GM23338 (cell line): ENCODE measurements around the gene SCFD2. TPM values are rescaled to one million over a fixed set of nuclear protein-coding genes. Genes with fewer than 3 reads are reported as not detected.
"Not testable (repeated sequence)": the region's sequence is repeated elsewhere in the genome, so short reads cannot be mapped to it uniquely, and the experiment has no call there.

Experiments
- ATAC-seq: fragments of 200-7000 bp; cut with Tn5 transposase; 3 replicates; pipeline ENCODE4 v1.9.1; 2020
- DNase-seq: peaks from one replicate; pipeline ENCODE4 v3.0.0-alpha.2; 2015; ENCODE audit warnings: low spot score
- H2AFZ ChIP-seq: fragments of 200-600 bp; sonication (generic); 2 replicates; pipeline ENCODE4 v1.8.0; 2016; ENCODE audit warnings: antibody characterized with exemption, mild to moderate bottlenecking, moderate library complexity
- H3F3A ChIP-seq: fragments of 200-600 bp; sonication (generic); replicated peaks from 2 replicates; pipeline ENCODE4 v1.8.0; 2017; ENCODE audit warnings: antibody characterized with exemption, mixed run types, low read depth
- H3K27ac ChIP-seq: fragments of 200-600 bp; sonication (generic); 2 replicates; pipeline ENCODE4 v1.6.1; 2016; ENCODE audit warnings: low read depth
- H3K27me3 ChIP-seq: fragments of 200-600 bp; sonication (generic); 2 replicates; pipeline ENCODE4 v1.8.0; 2016; ENCODE audit warnings: mild to moderate bottlenecking, mixed run types, moderate library complexity; ENCODE audit not compliant: insufficient read depth
- H3K36me3 ChIP-seq: fragments of 200-600 bp; sonication (generic); 2 replicates; pipeline ENCODE4 v1.8.0; 2016; ENCODE audit warnings: mild to moderate bottlenecking; ENCODE audit not compliant: insufficient read depth
- H3K4me1 ChIP-seq: fragments of 200-600 bp; sonication (generic); 2 replicates; pipeline ENCODE4 v1.8.0; 2016; ENCODE audit warnings: mild to moderate bottlenecking, moderate library complexity; ENCODE audit not compliant: insufficient read depth
- H3K4me2 ChIP-seq: fragments of 200-600 bp; sonication (generic); 2 replicates; pipeline ENCODE4 v1.7.1; 2017; ENCODE audit warnings: mixed run types
- H3K4me3 ChIP-seq: fragments of 200-600 bp; sonication (generic); 2 replicates; pipeline ENCODE4 v1.6.1; 2016; ENCODE audit warnings: mixed run types
- H3K79me2 ChIP-seq: fragments of 200-600 bp; sonication (generic); replicated peaks from 2 replicates; pipeline ENCODE4 v1.8.0; 2017; ENCODE audit warnings: mild to moderate bottlenecking; ENCODE audit not compliant: insufficient read depth
- H3K9me2 ChIP-seq: fragments of 200-600 bp; sonication (generic); 2 replicates; pipeline ENCODE4 v1.8.0; 2017; ENCODE audit not compliant: insufficient read depth
- H4K20me1 ChIP-seq: fragments of 200-600 bp; sonication (generic); replicated peaks from 2 replicates; pipeline ENCODE4 v1.8.0; 2017; ENCODE audit warnings: mild to moderate bottlenecking; ENCODE audit not compliant: insufficient read depth
- H3K27ac Mint-ChIP-seq: 2 replicates; pipeline ENCODE4 v1.8.0; 2020; ENCODE audit warnings: inconsistent platforms, mild to moderate bottlenecking, moderate library complexity, mixed read lengths
- H3K27me3 Mint-ChIP-seq: 3 replicates; pipeline ENCODE4 v1.8.0; 2022; ENCODE audit warnings: low read depth, mild to moderate bottlenecking, moderate library complexity, mixed read lengths, inconsistent platforms; ENCODE audit not compliant: insufficient read depth, poor library complexity
- H3K36me3 Mint-ChIP-seq: 3 replicates; pipeline ENCODE4 v1.8.0; 2021; ENCODE audit warnings: low read depth, mild to moderate bottlenecking, inconsistent platforms, moderate library complexity, mixed read lengths
- H3K4me1 Mint-ChIP-seq: 3 replicates; pipeline ENCODE4 v1.8.0; 2020; ENCODE audit warnings: mild to moderate bottlenecking, inconsistent platforms, mixed read lengths
- H3K4me3 Mint-ChIP-seq: 3 replicates; pipeline ENCODE4 v1.8.0; 2021; ENCODE audit warnings: moderate library complexity, mild to moderate bottlenecking, inconsistent platforms, mixed read lengths
- H3K9me3 Mint-ChIP-seq: 3 replicates; pipeline ENCODE4 v1.8.0; 2020; ENCODE audit warnings: moderate library complexity, mild to moderate bottlenecking, inconsistent platforms, mixed read lengths
- CREB1 ChIP-seq: fragments of 250-450 bp; sonication (Bioruptor Pico); IDR thresholded peaks from 2 replicates; pipeline ENCODE4 v1.5.0; 2020; ENCODE audit warnings: low read depth, mild to moderate bottlenecking, moderate library complexity
- CTCF ChIP-seq, 2 experiments: fragments of 200-600 bp in 1 of 2; sonication (generic) in 1 of 2; conservative IDR thresholded peaks; 2 replicates each; pipeline versions ENCODE4 v1.5.1 to v1.6.1; 2016 to 2017; ENCODE audit warnings: antibody characterized with exemption in 2 of 2, low read depth in 2 of 2, mild to moderate bottlenecking in 2 of 2, moderate library complexity in 1 of 2
- EZH2 ChIP-seq: fragments of 200-600 bp; sonication (generic); IDR thresholded peaks from one replicate; pipeline ENCODE4 v1.8.0; 2017; ENCODE audit warnings: antibody characterized with exemption, mild to moderate bottlenecking, low read depth; ENCODE audit not compliant: unreplicated experiment
- EZH2phosphoT487 ChIP-seq: fragments of 200-600 bp; sonication (generic); IDR thresholded peaks from one replicate; pipeline ENCODE4 v1.8.1; 2018; ENCODE audit warnings: antibody characterized with exemption; ENCODE audit not compliant: unreplicated experiment
- JUNB ChIP-seq: IDR thresholded peaks from one replicate; pipeline ENCODE4 v1.6.1; 2016; ENCODE audit warnings: antibody characterized with exemption; ENCODE audit not compliant: unreplicated experiment
- NANOG ChIP-seq: IDR thresholded peaks from 2 replicates; pipeline ENCODE4 v1.6.1; 2016; ENCODE audit warnings: antibody characterized with exemption, borderline replicate concordance
- POLR2AphosphoS5 ChIP-seq: IDR thresholded peaks from 2 replicates; pipeline ENCODE4 v1.6.1; 2016; ENCODE audit warnings: antibody characterized with exemption, low read depth
- REST ChIP-seq: IDR thresholded peaks from one replicate; pipeline ENCODE4 v1.6.1; 2018; ENCODE audit warnings: antibody characterized with exemption; ENCODE audit not compliant: unreplicated experiment
- STAT1 ChIP-seq: IDR thresholded peaks from one replicate; pipeline ENCODE4 v1.6.1; 2016; ENCODE audit warnings: antibody characterized with exemption; ENCODE audit not compliant: unreplicated experiment
- ZNF114 ChIP-seq: fragments of 250-450 bp; sonication (Bioruptor Pico); IDR thresholded peaks from 2 replicates; pipeline ENCODE4 v1.5.0; 2020; ENCODE audit warnings: mild to moderate bottlenecking, moderate library complexity
- ZNF331 ChIP-seq: fragments of 250-450 bp; sonication (Bioruptor Pico); IDR thresholded peaks from 2 replicates; pipeline ENCODE4 v1.5.0; 2020; ENCODE audit warnings: low read depth, mild to moderate bottlenecking, moderate library complexity
- ZNF462 ChIP-seq: fragments of 250-450 bp; sonication (Bioruptor Pico); IDR thresholded peaks from 2 replicates; pipeline ENCODE4 v1.5.0; 2020; ENCODE audit warnings: mild to moderate bottlenecking, moderate library complexity
- polyA plus RNA-seq: library from polyadenylated mRNA; unstranded; fragments of >200 nt; fragmentation: Nextera tagmentation; extraction: Ambion mirVana; gene quantifications from 2 replicates; pipeline ENCODE4 v1.2.1, GENCODE V29; 2016
- total RNA-seq: library from RNA; depleted of rRNA; stranded (reverse); fragments of >200 nt; shearing (Covaris generic); gene quantifications from 2 replicates; pipeline ENCODE4 v1.2.3, GENCODE V29; 2014

SCFD2 gene
- total and polyA plus RNA-seq, 2 experiments from 2014 or later, result 5.7 to 17.5 TPM

- not testable (repeated sequence) for H3K4me1 ChIP-seq, H3K4me3 ChIP-seq, H3K36me3 ChIP-seq, H3K27me3 Mint-ChIP-seq, H3K27me3 ChIP-seq, H3K4me2 ChIP-seq, H3F3A ChIP-seq, H4K20me1 ChIP-seq, H3K9me2 ChIP-seq, H3K27ac Mint-ChIP-seq, H3K4me1 Mint-ChIP-seq, DNase-seq, H3K27ac ChIP-seq, H2AFZ ChIP-seq, H3K4me3 Mint-ChIP-seq, ATAC-seq
- H3K79me2 ChIP-seq, result peaks cover 83% of the 10 kb centered on the region
- H3K9me3 Mint-ChIP-seq, result peaks cover 49% of the 10 kb centered on the region
- H3K36me3 Mint-ChIP-seq, result peaks cover 60% of the 10 kb centered on the region
These were observed 43.6 kb upstream of the SCFD2 start for GRCh38 chr4:53409479-53409878.

- no peaks in the 10 kb centered on the region for H3K9me3 Mint-ChIP-seq
- peaks cover 28% of the 10 kb centered on the region for H3K36me3 Mint-ChIP-seq
- Histone ChIP-seq H3K27me3 (no peaks in the 10 kb centered on the region), H3K9me2 (no peaks in the 10 kb centered on the region), H4K20me1 (peaks cover 17% of the 10 kb centered on the region; the same call in 1 of the 2 replicates), H3F3A (no peaks in the 10 kb centered on the region), H3K79me2 (peaks cover 58% of the 10 kb centered on the region), H3K4me2 (no peak overlapping the region), H3K4me3 (no peak overlapping the region), H3K4me1 (peaks cover 4% of the 10 kb centered on the region; the same call in 1 of the 2 replicates), H3K27ac (no peak overlapping the region), H2AFZ (no peak overlapping the region), H3K36me3 (peaks cover 20% of the 10 kb centered on the region)
- DNase-seq (no peak), ATAC-seq (no peak)
- peaks cover 9% of the 10 kb centered on the region for H3K27me3 Mint-ChIP-seq
- H3K4me1 Mint-ChIP-seq, result peaks cover 12% of the 10 kb centered on the region
- H3K4me3 Mint-ChIP-seq, result no peak overlapping the region
- no peak overlapping the region for H3K27ac Mint-ChIP-seq
- TF ChIP-seq ZNF462 (CRISPR knock-in tag) (no peak), POLR2AphosphoS5 (no peak), EZH2 (no peak), CREB1 (no peak), NANOG (no peak), CTCF (conservative IDR thresholded peaks at IDR 0.05; ENCODE audit: low read depth in 2 of 2) (no peak), ZNF114 (CRISPR knock-in tag) (no peak), JUNB (no peak), STAT1 (no peak), ZNF331 (CRISPR knock-in tag) (no peak), EZH2phosphoT487 (no peak), REST (no peak)
These were observed 14.4 kb upstream of the SCFD2 start for GRCh38 chr4:53380221-53380620.
